T47D (cell line): ENCODE measurements around the gene CDIPT.

ENCODE experiments used
- DNase-seq, 2 experiments: peaks; one replicate each; pipeline versions ENCODE4 v3.0.0 to v3.0.0-alpha.2; 2011 to 2012; ENCODE audit warnings: low read depth in 1 of 2, low spot score in 1 of 2
- JUND ChIP-seq: IDR thresholded peaks from 2 replicates; pipeline ENCODE4 v1.6.1; 2012; ENCODE audit warnings: low read depth
- in situ Hi-C: cut with HindIII; loops from 2 replicates; pipeline ENCODE4 v1.10.0; 2016; ENCODE audit warnings: low sequenced_read_pairs, low pct_unique_long_range_greater_than_20kb

The CDIPT gene

DNA sequence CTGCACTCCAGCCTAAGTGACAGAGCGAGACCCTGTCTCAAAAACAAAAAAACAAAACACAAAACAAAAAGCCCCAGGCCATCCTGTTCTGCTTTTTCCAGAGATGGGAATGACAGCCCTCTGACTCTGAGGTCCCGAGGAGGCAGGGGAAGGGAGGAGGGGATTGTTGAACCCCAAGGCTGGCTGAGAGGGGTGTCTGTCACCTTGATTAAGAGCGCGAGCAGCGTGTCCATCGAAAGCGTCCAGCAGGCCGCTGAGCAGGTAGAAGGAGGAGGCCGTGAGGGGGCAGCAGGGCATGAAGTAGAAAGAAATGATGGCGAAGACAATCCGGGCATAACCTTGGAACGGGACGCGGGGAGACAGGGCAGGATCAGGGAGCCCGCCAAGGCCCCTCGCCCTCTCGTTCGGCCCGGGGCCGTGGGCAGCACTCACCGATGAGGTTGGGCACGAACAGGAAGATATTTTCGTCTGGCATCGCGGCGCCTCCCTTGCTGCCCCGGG lies 593 bp downstream of the CDIPT start:
- in situ Hi-C loops, result no loop called here
- no peak for TF ChIP-seq JUND
- DNase-seq, result peak in 1 of 2 experiments; percentile 50

GRCh38 chr16:29860218-29860617 lies 2.8 kb downstream of the CDIPT start:
- TF ChIP-seq JUND, result no peak
- DNase-seq, result no peak
- in situ Hi-C loops, result no loop called here

- in situ Hi-C loops, result no loop called here
- no peak for DNase-seq
- no peak for TF ChIP-seq JUND
Measured at GRCh38 chr16:29858974-29859373, 4.1 kb downstream of the CDIPT start.

GRCh38 chr16:29858149-29858849 lies 4.7 kb downstream of the CDIPT start:
- in situ Hi-C loops, result no loop called here
- no peak for TF ChIP-seq JUND
- DNase-seq, result no peak

- in situ Hi-C loops, result no loop called here
- no peak for TF ChIP-seq JUND
- no peak for DNase-seq
Measured at GRCh38 chr16:29857133-29857760, 5.8 kb downstream of the CDIPT start.

- no peak for DNase-seq
- TF ChIP-seq JUND, result no peak
Measured at GRCh38 chr16:29854520-29855100, 8.4 kb downstream of the CDIPT start.

GRCh38 chr16:29852654-29853053 lies 10.4 kb downstream of the CDIPT start:
- TF ChIP-seq JUND, result no peak
- in situ Hi-C loops, result no loop called here
- DNase-seq, result no peak

More at GRCh38 chr16:29854520-29855100, 8.4 kb downstream of the CDIPT start:
- in situ Hi-C loops, result no loop called here

DNA sequence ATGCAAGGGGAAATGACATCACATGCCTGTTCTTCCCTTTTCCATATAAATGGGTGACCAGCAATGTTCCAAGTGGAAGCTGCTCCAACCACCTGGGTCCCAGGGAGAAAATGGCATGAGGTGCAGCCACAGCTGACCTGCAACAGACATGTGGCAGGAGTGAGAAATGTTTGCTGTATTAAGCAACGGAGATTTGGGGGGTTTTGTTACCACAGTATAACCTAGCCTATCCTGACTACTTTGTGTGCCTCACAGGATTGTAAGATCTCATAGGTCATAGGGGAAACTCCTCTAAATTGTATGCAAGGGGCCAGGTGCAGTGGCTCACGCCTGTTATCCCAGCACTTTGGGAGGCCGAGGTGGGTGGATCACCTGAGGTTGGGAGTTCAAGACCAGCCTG lies 12.0 kb downstream of the CDIPT start:
- DNase-seq, result no peak
- in situ Hi-C loops, result no loop called here
- no peak for TF ChIP-seq JUND

DNA sequence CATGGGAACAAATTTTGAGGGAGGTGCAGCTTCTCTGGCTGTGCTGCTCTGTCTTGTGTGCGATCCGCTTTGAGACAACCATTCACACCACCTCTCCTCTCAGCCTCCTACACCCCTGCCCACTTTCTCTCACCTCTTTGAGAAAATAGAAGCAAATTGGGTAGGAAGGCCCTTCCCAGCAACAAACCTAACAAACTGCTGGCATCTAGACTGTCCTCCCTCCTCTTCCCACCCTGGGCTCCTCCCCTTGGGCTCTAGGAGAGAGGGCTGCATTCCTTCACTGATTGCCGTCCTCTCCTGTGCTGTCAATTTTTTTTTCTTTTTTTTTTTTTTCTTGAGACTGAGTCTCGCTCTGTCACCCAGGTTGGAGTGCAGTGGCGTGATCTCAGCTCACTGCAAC lies 13.5 kb downstream of the CDIPT start:
- no peak for DNase-seq
- TF ChIP-seq JUND, result no peak
- in situ Hi-C loops, result no loop called here

GRCh38 chr16:29848420-29849297 lies 14.4 kb downstream of the CDIPT start:
- in situ Hi-C loops, result no loop called here
- TF ChIP-seq JUND, result no peak
- DNase-seq, result peak; percentile 71 to 77

- in situ Hi-C loops, result no loop called here
- no peak for TF ChIP-seq JUND
- DNase-seq, result no peak
Measured at GRCh38 chr16:29845656-29846055, 17.4 kb downstream of the CDIPT start.

DNA sequence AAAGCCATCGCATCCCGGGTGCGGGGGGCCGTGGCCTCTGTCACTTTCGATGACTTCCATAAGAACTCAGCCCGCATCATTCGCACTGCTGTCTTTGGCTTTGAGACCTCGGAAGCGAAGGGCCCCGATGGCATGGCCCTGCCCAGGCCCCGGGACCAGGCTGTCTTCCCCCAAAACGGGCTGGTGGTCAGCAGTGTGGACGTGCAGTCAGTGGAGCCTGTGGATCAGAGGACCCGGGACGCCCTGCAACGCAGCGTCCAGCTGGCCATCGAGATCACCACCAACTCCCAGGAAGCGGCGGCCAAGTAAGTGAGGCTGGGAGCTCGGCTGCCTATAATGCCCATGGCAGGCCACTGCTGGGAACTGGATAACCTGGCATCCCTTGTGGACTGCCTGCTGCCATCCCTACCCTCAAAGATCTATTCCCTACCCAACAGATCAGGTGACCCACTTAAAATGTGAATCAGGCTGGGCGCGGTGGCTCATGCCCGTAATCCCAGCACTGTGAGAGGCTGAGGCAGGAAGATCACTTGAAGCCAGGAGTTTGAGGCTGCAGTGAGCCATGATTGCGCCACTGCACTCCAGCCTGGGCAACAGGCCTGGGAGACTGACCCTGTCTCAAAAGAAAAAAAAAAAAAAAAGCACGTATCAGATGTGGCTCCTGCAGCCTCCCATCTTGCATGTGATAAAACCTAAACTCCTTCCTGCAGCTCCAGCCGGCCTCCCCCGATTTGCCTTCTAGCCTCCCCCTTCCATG lies 18.3 kb downstream of the CDIPT start:
- TF ChIP-seq JUND, result no peak
- in situ Hi-C loops, result no loop called here
- DNase-seq, result no peak
